ENCODE data around the gene LYPD6B.

LYPD6B gene

GRCh38 chr2:149068225-149068995, 29.9 kb downstream of the LYPD6B start:
- no peak overlapping the region for H3K4me3 ChIP-seq (ENCODE audit: low read length)
- no peak for TF ChIP-seq ZNF274 (IDR thresholded peaks at IDR 0.05; ENCODE audit: low read depth, low read length)

DNA sequence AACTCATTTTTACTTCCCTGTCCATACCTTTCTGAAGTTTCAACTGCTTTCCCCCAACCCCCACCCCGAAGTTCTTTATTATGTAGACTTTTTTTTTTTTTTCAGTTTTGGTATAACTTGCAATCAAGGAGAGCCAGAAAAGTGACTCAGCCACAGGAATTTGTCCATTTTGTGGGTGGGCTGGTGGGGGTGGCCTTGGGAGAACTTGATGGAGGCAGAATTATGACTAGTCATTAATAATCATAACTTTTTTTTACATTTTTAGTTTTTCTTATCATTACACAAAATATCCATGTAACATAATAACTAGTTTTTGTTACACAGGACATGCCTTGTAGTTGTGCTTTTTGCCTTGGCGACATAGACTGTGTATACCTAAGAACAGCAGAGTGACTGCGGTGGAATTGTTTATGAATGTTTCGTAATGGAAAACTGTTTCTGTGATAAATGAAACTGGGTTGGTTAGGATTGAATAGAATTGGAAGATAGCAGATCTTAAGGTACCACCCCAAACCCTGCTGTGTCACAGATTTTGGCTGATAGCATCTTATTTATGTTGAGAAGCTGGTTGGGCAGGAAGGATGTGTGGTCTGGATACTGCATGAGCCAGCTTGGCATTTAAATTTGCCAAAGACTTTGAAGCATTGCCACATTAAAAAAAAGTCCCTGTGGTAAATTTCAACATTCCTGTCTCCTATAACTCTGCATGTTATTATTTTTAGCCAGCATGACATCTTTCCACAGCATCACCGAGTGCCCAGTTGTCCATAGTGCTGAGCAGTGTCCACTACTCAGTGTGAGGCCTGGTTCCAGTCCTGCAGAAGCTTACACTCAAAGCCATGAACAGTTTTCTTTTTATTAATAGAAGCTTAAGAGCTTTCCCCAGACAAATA, 30.7 kb downstream of the LYPD6B start:
- H3K4me3 ChIP-seq (ENCODE audit: low read length): no peak overlapping the region
- TF ChIP-seq ZNF274 (IDR thresholded peaks at IDR 0.05; ENCODE audit: low read depth, low read length): no peak

DNA sequence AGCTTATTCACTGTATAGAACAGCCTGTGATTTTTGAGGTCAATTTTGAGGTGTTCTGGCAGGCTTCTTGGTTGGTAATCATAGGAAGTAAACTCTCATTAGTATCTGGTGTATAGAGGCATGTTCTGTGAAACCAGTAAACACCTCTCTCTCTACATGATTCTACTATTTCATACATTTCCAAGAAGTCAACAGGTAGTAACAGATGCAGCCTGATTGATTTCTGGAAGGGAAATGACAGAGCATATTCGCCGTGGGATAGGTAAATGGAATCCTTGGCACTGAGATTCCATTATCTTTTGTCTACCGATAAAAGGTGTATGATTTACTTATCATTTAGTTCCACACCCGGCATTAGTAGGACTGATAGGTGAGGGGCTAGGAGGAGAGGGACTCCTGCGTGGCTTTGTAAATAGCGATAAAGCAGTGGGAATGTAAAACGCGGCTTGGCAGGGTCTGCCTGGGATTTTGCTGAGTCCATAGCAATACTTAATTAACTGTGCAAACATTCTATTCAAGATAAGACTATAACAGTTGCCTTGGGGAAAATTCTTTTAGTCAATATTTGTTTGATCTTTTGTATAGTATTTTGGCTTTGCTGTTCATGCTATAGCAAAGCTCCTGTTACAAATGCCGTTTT, 32.3 kb downstream of the LYPD6B start:
- TF ChIP-seq ZNF274 (IDR thresholded peaks at IDR 0.05; ENCODE audit: low read depth, low read length): no peak
- H3K4me3 ChIP-seq (ENCODE audit: low read length): no peak overlapping the region

DNA sequence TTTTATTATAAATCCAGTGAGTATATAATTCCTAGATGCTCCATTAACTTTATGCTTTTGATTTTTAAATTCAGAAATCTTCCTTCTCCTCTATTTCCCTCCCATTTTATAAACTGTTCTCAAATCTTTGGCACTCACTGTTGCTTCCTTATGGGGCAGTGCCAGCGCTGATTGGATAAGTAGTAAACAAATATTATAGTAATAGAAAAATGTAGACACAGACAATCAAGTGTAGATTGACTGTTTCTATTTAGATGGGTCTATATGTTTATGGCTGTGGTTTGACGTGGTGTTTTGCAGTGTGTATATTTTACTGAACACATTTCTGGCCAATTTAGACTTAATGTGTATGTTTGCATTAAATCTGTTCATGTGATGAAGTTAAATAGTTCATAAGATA, 36.6 kb downstream of the LYPD6B start:
- TF ChIP-seq ZNF274 (IDR thresholded peaks at IDR 0.05; ENCODE audit: low read depth, low read length): no peak
- H3K4me3 ChIP-seq (ENCODE audit: low read length): no peak overlapping the region

DNA sequence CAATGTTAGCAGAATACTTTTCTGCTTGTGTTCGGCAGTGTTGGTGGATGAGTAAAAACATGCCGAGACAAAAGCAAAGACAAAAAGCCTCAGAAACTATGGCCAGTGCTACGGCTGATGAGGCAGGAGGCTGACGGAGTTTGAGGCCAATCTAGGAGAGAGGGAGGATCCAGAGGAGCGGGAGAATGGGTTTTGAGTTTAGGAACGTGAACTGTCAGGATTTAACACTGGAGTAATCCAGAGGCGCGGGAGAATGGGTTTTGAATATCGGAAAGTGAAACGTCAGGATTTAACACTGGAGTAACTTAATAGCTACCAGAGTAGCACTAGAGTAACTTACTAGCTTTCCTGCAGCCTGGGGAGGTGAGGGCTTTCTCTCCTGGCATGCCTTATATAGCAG, 37.4 kb downstream of the LYPD6B start:
- no peak for TF ChIP-seq ZNF274 (IDR thresholded peaks at IDR 0.05; ENCODE audit: low read depth, low read length)
- H3K4me3 ChIP-seq (ENCODE audit: low read length): no peak overlapping the region

- no peak for TF ChIP-seq ZNF274 (IDR thresholded peaks at IDR 0.05; ENCODE audit: low read depth, low read length)
- H3K4me3 ChIP-seq (ENCODE audit: low read length): no peak overlapping the region
Measured at GRCh38 chr2:149076863-149077412, 38.4 kb downstream of the LYPD6B start.

- H3K4me3 ChIP-seq (ENCODE audit: low read length): no peak overlapping the region
Measured at GRCh38 chr2:149077861-149078260, 39.4 kb downstream of the LYPD6B start.

DNA sequence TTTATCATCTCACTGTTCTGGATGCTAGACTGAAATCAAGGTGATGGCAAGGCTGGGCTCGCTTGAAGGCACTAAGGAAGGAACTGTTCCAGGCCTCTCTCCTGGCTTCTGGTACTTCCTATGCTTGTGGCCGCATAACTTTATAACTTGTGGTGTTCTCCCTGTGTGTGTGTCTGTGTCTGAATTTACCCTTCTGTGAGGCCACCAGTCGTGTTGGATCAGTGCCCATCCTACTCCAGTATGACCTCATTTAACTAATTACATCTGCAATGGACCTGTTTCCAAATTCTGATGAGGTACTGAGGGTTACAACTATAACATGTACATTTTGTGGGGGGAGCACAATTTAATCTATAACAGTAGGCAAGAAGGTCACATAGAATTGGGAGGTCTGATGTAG, 41.6 kb downstream of the LYPD6B start:
- H3K4me3 ChIP-seq (ENCODE audit: low read length): no peak overlapping the region
- TF ChIP-seq ZNF274 (IDR thresholded peaks at IDR 0.05; ENCODE audit: low read depth, low read length): no peak

More at GRCh38 chr2:149077861-149078260, 39.4 kb downstream of the LYPD6B start:
- TF ChIP-seq ZNF274 (IDR thresholded peaks at IDR 0.05; ENCODE audit: low read depth, low read length): no peak

DNA sequence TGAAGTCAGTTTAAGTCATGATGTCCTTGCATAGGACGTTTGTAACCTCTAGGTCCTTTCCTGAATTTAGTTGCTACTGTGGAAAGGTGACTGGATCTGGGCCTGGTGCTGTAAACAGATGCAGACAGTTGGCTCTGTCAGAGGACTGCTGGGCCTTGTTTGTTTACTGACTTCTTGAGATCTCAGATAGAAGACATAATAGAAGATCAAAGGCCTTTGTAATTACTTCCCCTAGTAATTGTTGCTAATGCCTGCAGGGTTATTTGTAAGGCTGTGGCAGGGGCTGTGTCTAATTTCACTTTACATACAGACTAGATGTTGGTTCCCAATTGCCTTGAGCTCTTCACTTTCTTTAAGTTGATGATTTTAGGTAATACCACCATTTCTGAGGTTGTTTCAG, 42.5 kb downstream of the LYPD6B start:
- H3K4me3 ChIP-seq (ENCODE audit: low read length): no peak overlapping the region
- no peak for TF ChIP-seq ZNF274 (IDR thresholded peaks at IDR 0.05; ENCODE audit: low read depth, low read length)

- no peak overlapping the region for H3K4me3 ChIP-seq (ENCODE audit: low read length)
- TF ChIP-seq ZNF274 (IDR thresholded peaks at IDR 0.05; ENCODE audit: low read depth, low read length): no peak
Measured at GRCh38 chr2:149082079-149082478, 43.6 kb downstream of the LYPD6B start.

- TF ChIP-seq ZNF274 (IDR thresholded peaks at IDR 0.05; ENCODE audit: low read depth, low read length): no peak
- no peak overlapping the region for H3K4me3 ChIP-seq (ENCODE audit: low read length)
Measured at GRCh38 chr2:149082735-149083134, 44.2 kb downstream of the LYPD6B start.

GRCh38 chr2:149084924-149085795, 46.7 kb downstream of the LYPD6B start:
- no peak for TF ChIP-seq ZNF274 (IDR thresholded peaks at IDR 0.05; ENCODE audit: low read depth, low read length)

DNA sequence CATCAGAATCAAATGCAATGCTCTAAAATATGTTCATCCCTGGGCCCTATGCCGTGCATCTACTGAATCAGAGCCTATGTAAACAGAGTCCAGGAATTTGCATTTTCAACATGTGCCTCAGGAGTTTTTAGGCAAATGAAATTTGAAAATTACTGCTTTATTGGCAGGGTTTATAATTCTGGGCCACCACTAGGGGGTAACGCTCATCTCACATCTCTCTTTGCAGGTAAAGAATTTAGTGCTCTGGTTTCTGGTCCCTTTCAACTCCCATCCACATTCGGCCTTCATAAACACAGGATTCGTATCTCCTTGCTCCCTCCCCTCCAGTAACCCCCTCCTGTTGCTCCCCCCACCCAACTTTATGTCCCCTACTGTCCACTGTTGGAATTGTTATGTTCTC, 49.3 kb downstream of the LYPD6B start:
- no peak for TF ChIP-seq ZNF274 (IDR thresholded peaks at IDR 0.05; ENCODE audit: low read depth, low read length)
- no peak overlapping the region for H3K4me3 ChIP-seq (ENCODE audit: low read length)

More at GRCh38 chr2:149084924-149085795, 46.7 kb downstream of the LYPD6B start:
- H3K4me3 ChIP-seq (ENCODE audit: low read length): no peak overlapping the region

Data from GM08714 (cell line).